ENCODE data around the gene TBC1D8B. TPM values are rescaled to one million over a fixed set of nuclear protein-coding genes. Genes with fewer than 3 reads are reported as not detected.
A peak's percentile ranks its signal among the peaks of the same experiment; 100 is the strongest.
"Not testable (repeated sequence)": the region's sequence is repeated elsewhere in the genome, so short reads cannot be mapped to it uniquely, and the experiment has no call there.

TBC1D8B gene
- total and polyA plus RNA-seq, 2 experiments from 2014 or later, result 9.3 to 12.1 TPM

GRCh38 chrX:106863697-106864096 is 61.2 kb downstream of the TBC1D8B start:
- H3K36me3 ChIP-seq (ENCODE audit: low read depth), result no peaks in the 10 kb centered on the region
- H3K27me3 ChIP-seq (replicated peaks; ENCODE audit: insufficient read depth), result no peaks in the 10 kb centered on the region
- no peak overlapping the region for H3K9ac ChIP-seq
- TF ChIP-seq EZH2phosphoT487 (IDR thresholded peaks at IDR 0.05; ENCODE audit: insufficient read depth, low read depth), result no peak
- no peaks in the 10 kb centered on the region for H3K79me2 ChIP-seq (ENCODE audit: insufficient read depth)
- no peak for DNase-seq
- no peaks in the 10 kb centered on the region for H3K9me2 ChIP-seq (ENCODE audit: insufficient read depth)
- no peaks in the 10 kb centered on the region for H3K9me3 ChIP-seq (ENCODE audit: low read depth)
- no peak overlapping the region for H2AFZ ChIP-seq
- H3K4me2 ChIP-seq (ENCODE audit: unreplicated experiment), result no peak overlapping the region
- H3K27ac ChIP-seq, result no peak overlapping the region
- no peak overlapping the region for H3K4me3 ChIP-seq
- H3F3A ChIP-seq (ENCODE audit: insufficient read depth), result peaks cover 13% of the 10 kb centered on the region; the same call in 1 of the 2 replicates
- H3K4me1 ChIP-seq (ENCODE audit: insufficient read depth), result 0 out of 2 replicates have a peak, but pooled peaks cover 4% of the 10 kb centered on the region
- WGBS, 2 experiments (ENCODE audit: low coverage in 1 of 2, low lambda C conversion rate in 2 of 2, missing lambda C conversion rate in 2 of 2), result 96 to 100% methylated on average over 1 to 5 of the region's 9 CpGs
- in situ Hi-C loops (cut with MboI), result no loop called here
- H4K20me1 ChIP-seq (ENCODE audit: insufficient read depth), result no peaks in the 10 kb centered on the region

GRCh38 chrX:106872796-106873195 is 70.3 kb downstream of the TBC1D8B start:
- H3K4me3 ChIP-seq; H3K9ac ChIP-seq; in situ Hi-C loops (cut with MboI); H3K27ac ChIP-seq; H3K79me2 ChIP-seq (ENCODE audit: insufficient read depth); H3K36me3 ChIP-seq (ENCODE audit: low read depth); H3K4me2 ChIP-seq (ENCODE audit: unreplicated experiment); H3K9me3 ChIP-seq (ENCODE audit: low read depth); H3K27me3 ChIP-seq (replicated peaks; ENCODE audit: insufficient read depth); H3K4me1 ChIP-seq (ENCODE audit: insufficient read depth); H2AFZ ChIP-seq; H3K9me2 ChIP-seq (ENCODE audit: insufficient read depth); DNase-seq; H3F3A ChIP-seq (ENCODE audit: insufficient read depth); H4K20me1 ChIP-seq (ENCODE audit: insufficient read depth): not testable (repeated sequence)
- 100% methylated on average over 2 of the region's 2 CpGs; no CpG with 5 or more reads in 1 of the 2 experiments for WGBS, 2 experiments (ENCODE audit: low coverage in 1 of 2, low lambda C conversion rate in 2 of 2, missing lambda C conversion rate in 2 of 2)

GRCh38 chrX:106874075-106874474 is 71.6 kb downstream of the TBC1D8B start:
- no peaks in the 10 kb centered on the region for H3K36me3 ChIP-seq (ENCODE audit: low read depth)
- no peaks in the 10 kb centered on the region for H4K20me1 ChIP-seq (ENCODE audit: insufficient read depth)
- no peaks in the 10 kb centered on the region for H3K9me3 ChIP-seq (ENCODE audit: low read depth)
- peak; percentile 50 for DNase-seq
- H2AFZ ChIP-seq, result no peak overlapping the region
- TF ChIP-seq EZH2phosphoT487 (IDR thresholded peaks at IDR 0.05; ENCODE audit: insufficient read depth, low read depth) (no peak), EZH2 (IDR thresholded peaks at IDR 0.05; ENCODE audit: insufficient read depth, poor library complexity, severe bottlenecking) (no peak)
- WGBS, 2 experiments (ENCODE audit: low coverage in 1 of 2, low lambda C conversion rate in 2 of 2, missing lambda C conversion rate in 2 of 2), result 53 to 60% methylated on average over 2 of the region's 2 CpGs
- in situ Hi-C loops (cut with MboI), result no loop called here
- H3K27ac ChIP-seq, result no peak overlapping the region
- no peaks in the 10 kb centered on the region for H3K27me3 ChIP-seq (replicated peaks; ENCODE audit: insufficient read depth)
- H3K4me2 ChIP-seq (ENCODE audit: unreplicated experiment), result no peak overlapping the region
- H3K79me2 ChIP-seq (ENCODE audit: insufficient read depth), result no peaks in the 10 kb centered on the region
- no peaks in the 10 kb centered on the region for H3F3A ChIP-seq (ENCODE audit: insufficient read depth)
- H3K4me3 ChIP-seq, result no peak overlapping the region
- no peak overlapping the region for H3K9ac ChIP-seq
- H3K4me1 ChIP-seq (ENCODE audit: insufficient read depth), result no peaks in the 10 kb centered on the region
- no peaks in the 10 kb centered on the region for H3K9me2 ChIP-seq (ENCODE audit: insufficient read depth)

GRCh38 chrX:106875151-106875550 is 72.7 kb downstream of the TBC1D8B start:
- Histone ChIP-seq H2AFZ (no peak overlapping the region), H3K36me3 (ENCODE audit: low read depth) (no peaks in the 10 kb centered on the region), H3K4me1 (ENCODE audit: insufficient read depth) (no peaks in the 10 kb centered on the region), H3K79me2 (ENCODE audit: insufficient read depth) (no peaks in the 10 kb centered on the region), H4K20me1 (ENCODE audit: insufficient read depth) (no peaks in the 10 kb centered on the region), H3K27ac (no peak overlapping the region), H3K9ac (no peak overlapping the region), H3K9me2 (ENCODE audit: insufficient read depth) (no peaks in the 10 kb centered on the region), H3K9me3 (ENCODE audit: low read depth) (no peaks in the 10 kb centered on the region), H3K4me2 (ENCODE audit: unreplicated experiment) (no peak overlapping the region), H3K27me3 (replicated peaks; ENCODE audit: insufficient read depth) (no peaks in the 10 kb centered on the region), H3K4me3 (no peak overlapping the region), H3F3A (ENCODE audit: insufficient read depth) (no peaks in the 10 kb centered on the region)
- in situ Hi-C loops (cut with MboI), result no loop called here
- DNase-seq, result peak; percentile 35
- no peak for TF ChIP-seq EZH2 (IDR thresholded peaks at IDR 0.05; ENCODE audit: insufficient read depth, poor library complexity, severe bottlenecking)
- TF ChIP-seq EZH2phosphoT487 (IDR thresholded peaks at IDR 0.05; ENCODE audit: insufficient read depth, low read depth), result no peak
- WGBS, 2 experiments (ENCODE audit: low coverage in 1 of 2, low lambda C conversion rate in 2 of 2, missing lambda C conversion rate in 2 of 2), result 13 to 25% methylated on average over 1 of the region's 1 CpG

GRCh38 chrX:106889468-106889867 is 87.0 kb downstream of the TBC1D8B start:
- 92 to 100% methylated on average over 1 of the region's 1 CpG for WGBS, 2 experiments (ENCODE audit: low coverage in 1 of 2, low lambda C conversion rate in 2 of 2, missing lambda C conversion rate in 2 of 2)
- H3K4me2 ChIP-seq (ENCODE audit: unreplicated experiment), result no peak overlapping the region
- no peaks in the 10 kb centered on the region for H3K36me3 ChIP-seq (ENCODE audit: low read depth)
- H3K9me2 ChIP-seq (ENCODE audit: insufficient read depth), result no peaks in the 10 kb centered on the region
- H3K9me3 ChIP-seq (ENCODE audit: low read depth), result no peaks in the 10 kb centered on the region
- H2AFZ ChIP-seq, result no peak overlapping the region
- in situ Hi-C loops (cut with MboI), result no loop called here
- TF ChIP-seq EZH2 (IDR thresholded peaks at IDR 0.05; ENCODE audit: insufficient read depth, poor library complexity, severe bottlenecking) (no peak), EZH2phosphoT487 (IDR thresholded peaks at IDR 0.05; ENCODE audit: insufficient read depth, low read depth) (no peak)
- no peak overlapping the region for H3K4me3 ChIP-seq
- H3K4me1 ChIP-seq (ENCODE audit: insufficient read depth), result peaks cover under 1% of the 10 kb centered on the region
- H3K27ac ChIP-seq, result no peak overlapping the region
- H3K9ac ChIP-seq, result no peak overlapping the region
- no peaks in the 10 kb centered on the region for H3F3A ChIP-seq (ENCODE audit: insufficient read depth)
- H3K27me3 ChIP-seq (replicated peaks; ENCODE audit: insufficient read depth), result no peaks in the 10 kb centered on the region
- no peaks in the 10 kb centered on the region for H3K79me2 ChIP-seq (ENCODE audit: insufficient read depth)
- DNase-seq, result no peak
- H4K20me1 ChIP-seq (ENCODE audit: insufficient read depth), result no peaks in the 10 kb centered on the region

All from GM23248 (cell line).